Effector CD4-positive, alpha-beta T cell (primary cell): ENCODE data around the gene HOXA9.

Source experiments
- DNase-seq: peaks from one replicate; pipeline ENCODE4 v3.0.0-alpha.2; 2020

The HOXA9 gene

DNA sequence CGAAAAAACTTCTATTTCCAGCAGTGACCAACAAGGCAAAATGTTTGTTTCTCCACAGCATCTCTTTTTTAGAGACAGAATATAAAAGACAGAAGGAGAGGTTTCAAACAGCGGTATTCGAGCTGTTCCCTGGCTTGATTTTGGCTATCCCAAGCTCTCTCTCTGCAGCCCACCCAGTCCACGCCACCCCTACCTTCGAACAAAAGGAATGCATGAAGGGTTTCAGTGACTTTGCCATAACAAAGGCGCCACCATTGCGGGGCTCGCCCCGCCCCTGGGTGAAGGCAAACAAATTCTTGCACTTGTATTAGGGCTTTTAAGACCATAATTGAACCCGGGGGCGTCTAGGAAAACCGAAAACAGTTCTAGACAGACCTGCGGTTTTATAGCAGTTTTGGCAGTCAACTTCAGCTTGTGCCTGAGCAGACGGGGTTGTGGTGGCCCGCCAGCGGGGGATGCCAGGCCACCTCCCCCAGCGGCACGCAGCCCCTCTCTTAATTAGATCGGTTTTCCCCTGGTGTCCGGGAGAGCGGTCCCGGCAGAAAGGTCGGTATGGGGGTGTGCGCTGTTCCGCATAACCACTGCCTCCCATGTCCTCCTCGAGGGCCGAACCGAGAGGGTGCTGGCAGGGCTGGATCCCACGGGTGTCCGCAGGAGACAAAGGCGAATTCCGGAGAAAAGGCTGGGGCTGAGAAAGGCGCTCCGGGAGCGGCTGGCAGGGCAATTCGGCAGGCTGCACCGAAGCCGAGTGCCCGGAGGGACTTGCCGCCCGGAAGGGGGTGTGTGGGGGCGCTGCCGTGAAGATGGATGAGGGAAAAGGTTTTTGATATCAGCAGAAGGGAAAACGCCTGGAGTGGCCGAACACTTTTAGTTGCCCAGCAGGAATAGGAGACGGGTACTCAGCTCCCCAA lies 22.4 kb upstream of the HOXA9 start:
- no peak for DNase-seq

DNA sequence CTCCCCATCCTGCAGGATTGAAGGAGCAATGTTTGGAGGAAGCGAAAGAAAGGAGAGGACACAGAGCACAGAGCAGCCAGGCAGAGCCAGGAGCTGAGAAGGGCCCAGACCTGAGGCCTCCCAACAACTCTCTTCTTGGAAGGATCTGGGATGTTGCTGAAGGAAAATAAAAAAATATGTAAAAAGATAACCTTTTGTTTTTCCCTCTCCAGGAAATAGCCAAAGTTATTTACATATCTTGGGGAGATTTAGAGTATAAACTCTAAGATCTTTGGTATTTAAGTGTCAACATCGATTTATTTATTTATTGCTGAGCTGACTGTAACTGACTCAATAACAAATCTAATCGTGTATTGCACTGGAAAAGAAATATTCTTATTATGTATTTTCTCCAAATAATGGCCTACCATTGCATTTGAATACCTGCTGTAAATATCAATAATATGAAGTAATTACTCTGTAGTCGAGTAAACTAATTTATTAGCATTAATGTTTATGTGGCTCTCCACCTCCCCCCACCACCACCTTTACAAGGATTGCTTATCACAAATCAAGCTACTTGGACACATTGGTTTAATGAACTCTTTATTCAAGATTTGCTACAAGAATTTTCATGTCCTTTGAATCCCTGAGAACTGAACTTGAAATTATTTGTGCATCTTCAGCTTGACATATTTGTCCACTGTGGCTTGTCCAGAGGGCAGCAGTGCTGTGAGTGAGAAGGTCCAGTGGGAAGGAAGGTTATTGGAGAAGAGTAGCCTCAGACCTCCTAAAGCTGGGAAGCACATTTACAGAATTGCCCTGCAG lies 21.5 kb upstream of the HOXA9 start:
- no peak for DNase-seq

- DNase-seq: no peak
These were observed 20.7 kb upstream of the HOXA9 start for GRCh38 chr7:27185854-27186667.

DNA sequence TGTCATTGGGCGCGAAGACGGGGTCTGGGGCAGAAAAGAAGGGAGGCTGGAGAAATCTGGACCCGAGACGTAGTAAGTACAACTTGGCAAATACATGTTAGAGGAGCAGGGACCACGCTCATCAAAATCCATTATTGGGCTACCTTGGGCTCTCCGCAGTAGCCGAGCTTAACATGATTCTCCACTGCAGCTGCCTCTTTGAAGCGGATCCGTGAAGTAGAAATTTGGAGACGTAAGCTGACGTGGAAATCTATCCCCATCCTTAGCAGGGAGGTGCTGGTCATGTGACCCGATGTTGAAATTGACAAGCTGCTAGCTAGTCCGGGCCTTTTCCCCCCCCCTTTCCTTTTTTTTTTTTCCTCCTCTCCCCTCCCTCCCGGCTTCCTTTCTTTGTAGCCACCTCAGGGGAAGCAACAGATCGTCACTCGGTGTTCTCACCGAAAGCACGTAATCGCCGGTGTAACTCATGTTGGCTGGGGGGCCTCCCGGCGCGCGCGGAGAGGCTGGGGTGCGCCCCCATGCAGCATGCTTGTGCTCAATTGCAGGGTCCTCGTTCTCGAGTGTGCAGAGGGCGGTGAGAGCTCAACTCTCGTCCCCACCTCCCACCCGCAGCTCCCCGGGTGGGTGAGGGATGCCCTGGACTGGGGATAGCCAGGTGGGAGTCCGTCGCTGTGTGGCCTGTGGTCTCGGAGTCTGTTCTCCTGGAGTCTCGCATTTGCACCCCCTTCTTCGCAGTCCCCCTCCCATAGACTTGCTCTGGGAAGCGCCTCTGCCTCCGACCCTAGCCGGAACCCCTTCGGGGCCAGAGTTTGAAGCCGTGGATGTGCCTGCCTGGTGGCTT lies 19.9 kb upstream of the HOXA9 start, which contains the start of gene HOXA11:
HOXA11 (minus strand) TSS at position 220 of the 841 bp plus-strand sequence; CDS start at position 132, 88 bp downstream.
- DNase-seq: no peak

- DNase-seq: no peak
These were observed 19.1 kb upstream of the HOXA9 start for GRCh38 chr7:27184337-27185012.

DNA sequence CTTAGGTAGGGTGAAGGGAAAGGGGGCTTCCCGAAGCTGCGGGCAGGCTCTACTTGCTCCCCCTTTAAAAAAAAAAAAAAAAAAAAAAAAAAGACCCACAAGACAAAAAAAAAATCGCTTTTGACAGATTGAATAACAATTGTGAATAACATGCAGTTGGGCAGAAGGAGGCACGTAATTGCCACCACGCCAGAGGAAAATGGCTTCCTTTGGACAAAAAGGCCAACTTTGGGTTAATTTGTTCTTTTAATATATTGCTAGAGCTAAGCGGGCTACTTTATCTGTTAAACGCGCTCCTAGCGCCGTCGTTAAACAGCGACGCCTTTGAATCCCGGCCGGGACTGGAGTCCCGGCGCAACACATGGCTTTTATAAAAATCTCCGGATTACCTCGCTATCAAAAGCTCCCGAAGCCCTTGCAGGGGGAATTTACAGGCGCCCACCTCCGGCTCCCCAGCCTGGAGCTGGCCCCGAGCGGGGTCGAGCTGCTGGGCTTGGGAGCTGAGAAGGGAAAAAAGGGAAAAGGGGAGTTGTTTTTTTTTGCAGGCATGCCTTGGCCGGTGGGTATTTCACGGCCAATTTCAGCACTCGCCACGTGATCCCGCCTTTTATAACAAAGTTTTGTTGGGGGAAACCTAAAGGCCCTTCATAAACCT lies 18.5 kb upstream of the HOXA9 start:
- no peak for DNase-seq

DNA sequence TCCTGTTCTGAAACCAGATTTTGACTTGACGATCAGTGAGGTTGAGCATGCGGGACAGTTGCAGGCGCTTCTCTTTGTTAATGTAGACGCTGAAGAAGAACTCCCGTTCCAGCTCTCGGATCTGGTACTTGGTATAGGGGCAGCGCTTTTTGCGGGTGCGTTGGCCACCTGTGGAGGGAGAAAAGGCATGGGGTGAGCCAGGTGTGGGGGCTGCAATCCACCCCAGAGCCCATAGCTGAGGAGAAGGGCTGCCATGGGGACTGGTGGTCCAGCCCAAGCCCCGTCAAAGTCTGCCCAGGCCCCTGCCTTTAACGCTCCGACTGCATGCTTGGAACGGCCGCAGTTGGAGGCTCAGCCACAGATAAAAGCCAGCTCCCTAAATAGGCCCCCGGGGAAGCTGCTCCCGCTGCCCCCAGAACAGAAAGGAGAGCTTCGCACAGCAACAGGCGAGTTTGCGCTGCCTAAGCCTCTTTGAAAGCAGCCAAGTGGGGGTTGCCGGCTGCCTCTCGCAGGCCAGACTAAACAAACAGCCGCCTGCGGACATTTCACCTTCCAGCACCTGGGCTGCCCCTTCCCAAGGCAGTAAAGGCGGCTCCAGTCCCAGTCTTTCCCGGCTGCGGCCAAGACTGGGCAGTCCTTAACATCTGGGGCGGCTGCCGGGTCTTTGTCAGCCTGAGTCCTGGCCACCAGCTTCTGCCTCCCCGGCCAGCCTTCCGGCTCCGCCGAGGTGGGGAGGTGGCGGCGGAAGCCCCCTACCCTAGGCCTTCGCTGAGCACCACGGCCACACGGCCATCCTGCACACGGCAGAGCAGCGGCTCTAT lies 17.7 kb upstream of the HOXA9 start:
- DNase-seq: no peak

GRCh38 chr7:27182285-27182841 lies 17.0 kb upstream of the HOXA9 start:
- no peak for DNase-seq

- DNase-seq: no peak
These were observed 16.5 kb upstream of the HOXA9 start for GRCh38 chr7:27181795-27182275.

GRCh38 chr7:27180431-27181420 lies 15.4 kb upstream of the HOXA9 start:
- no peak for DNase-seq

DNA sequence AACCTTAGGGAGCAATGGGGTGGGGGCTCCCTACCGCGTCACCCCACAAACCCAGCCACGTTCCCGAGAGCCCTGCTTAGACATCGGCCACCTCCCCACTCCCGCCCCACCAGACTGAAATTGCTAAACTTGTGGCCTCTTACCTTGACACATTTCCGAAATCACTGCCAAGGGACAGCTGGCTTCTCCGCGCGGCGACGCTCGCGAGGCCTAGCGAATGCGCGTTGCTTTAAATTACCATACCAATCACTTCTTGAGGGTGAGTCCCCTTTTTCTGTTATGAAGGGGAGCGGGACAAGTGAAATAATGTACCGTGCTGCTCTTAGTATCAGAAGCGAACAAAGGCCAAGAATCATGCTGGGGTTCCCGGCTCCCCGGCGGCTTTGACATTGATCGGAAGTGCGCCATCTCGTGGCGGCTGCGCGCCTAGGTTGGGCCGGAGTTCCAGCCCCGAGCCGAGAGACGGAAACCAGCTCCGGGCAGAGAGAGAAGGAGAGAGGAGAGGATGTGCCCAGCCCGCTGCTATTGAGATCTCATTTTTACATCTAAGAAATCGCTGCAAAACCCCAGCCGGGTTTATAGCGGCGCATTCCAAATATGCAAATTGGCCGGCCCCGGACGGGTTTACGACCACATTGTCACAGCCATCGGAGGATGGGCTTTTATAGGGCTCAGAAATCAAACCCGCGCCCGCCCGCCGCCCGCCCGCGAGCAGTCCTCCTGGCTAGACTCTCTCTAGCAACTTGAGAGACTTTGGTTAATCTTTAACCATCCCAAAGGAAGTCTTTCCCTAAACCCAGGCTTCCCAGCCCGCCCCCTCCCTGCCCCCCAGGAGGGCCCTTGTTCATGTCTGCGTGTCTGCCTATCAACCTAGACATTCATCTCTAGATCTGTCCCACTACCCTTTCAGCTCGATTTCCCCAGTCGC lies 14.4 kb upstream of the HOXA9 start:
- peak; percentile 45 for DNase-seq

DNA sequence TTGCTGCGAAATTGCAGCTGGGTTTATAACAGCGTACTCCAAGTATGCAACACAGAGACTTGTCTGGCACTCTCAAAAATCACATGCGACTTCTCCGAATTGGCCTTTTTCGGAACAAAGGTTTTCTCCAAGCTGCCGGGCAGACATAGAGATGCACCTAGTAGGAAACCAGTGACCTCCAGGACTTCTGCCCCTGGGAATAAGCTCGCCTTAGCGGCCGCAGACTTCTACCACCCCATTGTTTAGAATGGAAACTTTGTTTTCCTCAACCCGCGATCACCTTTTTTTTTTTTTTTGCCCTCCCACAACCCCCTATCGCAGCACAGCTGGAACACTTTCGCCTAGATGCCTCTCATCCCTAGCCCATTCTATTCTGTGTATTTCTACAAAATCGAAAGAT lies 13.7 kb upstream of the HOXA9 start:
- DNase-seq: no peak

GRCh38 chr7:27178366-27178765 lies 13.0 kb upstream of the HOXA9 start:
- no peak for DNase-seq

DNA sequence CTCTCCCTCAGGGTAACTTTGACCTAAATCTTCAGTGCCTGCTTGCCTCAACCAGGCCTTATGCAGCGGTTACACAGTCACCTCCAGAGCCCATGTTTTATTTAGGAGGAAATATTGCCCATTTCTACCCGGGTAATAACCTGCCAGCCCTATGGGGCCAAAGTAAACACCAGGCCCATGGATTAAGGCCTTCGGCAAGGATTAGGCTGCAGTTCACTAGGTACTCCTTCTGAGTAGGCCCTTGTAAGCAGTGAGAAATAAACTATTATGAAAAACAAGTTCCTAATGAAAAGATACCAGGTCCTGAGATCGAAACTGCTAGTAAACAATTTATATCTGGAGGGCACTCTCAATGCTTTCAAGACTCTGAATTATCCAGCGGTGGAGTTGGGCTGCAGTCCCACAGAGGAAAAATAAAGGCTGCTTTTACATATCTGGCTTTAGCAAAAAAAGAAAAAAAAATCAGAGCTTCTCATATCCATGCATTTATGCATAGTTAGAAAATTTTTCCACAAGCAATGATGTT lies 12.5 kb upstream of the HOXA9 start:
- DNase-seq: no peak

GRCh38 chr7:27176962-27177794 lies 11.8 kb upstream of the HOXA9 start:
- no peak for DNase-seq

GRCh38 chr7:27176524-27176845 lies 11.1 kb upstream of the HOXA9 start:
- no peak for DNase-seq
